ENCODE results near the gene FCN3.

The FCN3 gene

DNA sequence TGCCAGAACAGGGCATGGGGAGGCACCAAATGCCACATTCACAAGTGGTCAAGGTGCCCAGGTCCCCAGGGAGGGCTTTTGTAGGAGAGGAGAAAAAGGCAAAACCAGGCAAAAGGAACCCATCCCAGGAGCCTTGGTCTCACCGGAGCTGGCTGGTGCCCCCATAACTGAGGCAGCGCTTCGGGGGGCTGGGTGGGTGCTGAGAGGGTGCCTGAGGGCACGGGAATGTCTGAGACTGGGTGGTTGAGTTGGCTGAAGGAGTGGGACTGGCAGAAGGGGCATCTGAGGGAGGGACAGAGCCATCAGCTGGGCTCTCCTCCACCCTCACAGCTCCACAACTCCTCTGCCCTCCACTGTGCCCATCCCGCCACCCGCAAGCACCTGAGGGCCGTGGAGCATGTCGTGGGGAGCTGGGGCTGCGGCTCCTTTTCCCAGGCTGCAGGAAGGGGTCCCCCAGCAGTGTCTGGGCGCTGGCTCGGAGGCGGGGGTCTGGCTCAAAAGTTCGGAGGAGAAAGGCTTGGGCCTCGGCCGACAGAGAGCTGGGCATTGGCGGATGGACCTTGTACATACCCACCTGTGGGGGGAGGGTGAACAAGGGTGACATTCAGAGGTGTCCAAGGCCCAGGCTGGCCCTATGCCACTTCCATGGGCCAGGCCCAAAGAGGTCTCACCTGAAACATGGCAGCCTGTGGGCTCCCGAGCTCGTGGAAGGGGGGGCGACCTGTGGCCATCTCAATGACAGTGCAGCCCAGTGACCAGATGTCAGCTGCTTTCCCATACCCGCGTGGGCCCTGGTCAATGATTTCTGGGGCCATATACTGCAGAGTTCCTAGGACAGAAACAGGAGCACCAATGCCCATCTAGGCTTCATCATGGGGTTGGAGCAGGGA is 16.3 kb downstream of the FCN3 start:
- Histone ChIP-seq H3K4me3 (ENCODE audit: low read length) (no peak overlapping the region), H3K4me2 (ENCODE audit: low read length) (peak overlapping the region; percentile 69; the same call in 1 of the 2 replicates), H3K4me1 (ENCODE audit: control insufficient read depth, low read length) (peaks cover 25% of the 10 kb centered on the region), H3K79me2 (ENCODE audit: control insufficient read depth, low read length) (no peaks in the 10 kb centered on the region), H3K27ac (ENCODE audit: low read depth, low read length) (no peak overlapping the region), H3F3A (ENCODE audit: control insufficient read depth, insufficient read depth) (no peaks in the 10 kb centered on the region), H3K27me3 (ENCODE audit: control insufficient read depth, low read length) (peaks cover 29% of the 10 kb centered on the region), H3K9me2 (replicated peaks; ENCODE audit: control insufficient read depth, low read length) (no peaks in the 10 kb centered on the region), H3K9me3 (ENCODE audit: control insufficient read depth, insufficient read depth, low read length) (no peaks in the 10 kb centered on the region), H4K20me1 (ENCODE audit: control insufficient read depth, insufficient read depth, low read depth, low read length) (no peaks in the 10 kb centered on the region), H3K36me3 (ENCODE audit: control insufficient read depth, low read length) (no peaks in the 10 kb centered on the region)
- TF ChIP-seq, protein P1, sequence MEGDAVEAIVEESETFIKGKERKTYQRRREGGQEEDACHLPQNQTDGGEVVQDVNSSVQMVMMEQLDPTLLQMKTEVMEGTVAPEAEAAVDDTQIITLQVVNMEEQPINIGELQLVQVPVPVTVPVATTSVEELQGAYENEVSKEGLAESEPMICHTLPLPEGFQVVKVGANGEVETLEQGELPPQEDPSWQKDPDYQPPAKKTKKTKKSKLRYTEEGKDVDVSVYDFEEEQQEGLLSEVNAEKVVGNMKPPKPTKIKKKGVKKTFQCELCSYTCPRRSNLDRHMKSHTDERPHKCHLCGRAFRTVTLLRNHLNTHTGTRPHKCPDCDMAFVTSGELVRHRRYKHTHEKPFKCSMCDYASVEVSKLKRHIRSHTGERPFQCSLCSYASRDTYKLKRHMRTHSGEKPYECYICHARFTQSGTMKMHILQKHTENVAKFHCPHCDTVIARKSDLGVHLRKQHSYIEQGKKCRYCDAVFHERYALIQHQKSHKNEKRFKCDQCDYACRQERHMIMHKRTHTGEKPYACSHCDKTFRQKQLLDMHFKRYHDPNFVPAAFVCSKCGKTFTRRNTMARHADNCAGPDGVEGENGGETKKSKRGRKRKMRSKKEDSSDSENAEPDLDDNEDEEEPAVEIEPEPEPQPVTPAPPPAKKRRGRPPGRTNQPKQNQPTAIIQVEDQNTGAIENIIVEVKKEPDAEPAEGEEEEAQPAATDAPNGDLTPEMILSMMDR (IDR thresholded peaks at IDR 0.05; ENCODE audit: low read depth, low read length, poor library complexity, severe bottlenecking) = no peak
- no peak for TF ChIP-seq EZH2phosphoT487 (IDR thresholded peaks at IDR 0.05; ENCODE audit: borderline replicate concordance, low read length)

DNA sequence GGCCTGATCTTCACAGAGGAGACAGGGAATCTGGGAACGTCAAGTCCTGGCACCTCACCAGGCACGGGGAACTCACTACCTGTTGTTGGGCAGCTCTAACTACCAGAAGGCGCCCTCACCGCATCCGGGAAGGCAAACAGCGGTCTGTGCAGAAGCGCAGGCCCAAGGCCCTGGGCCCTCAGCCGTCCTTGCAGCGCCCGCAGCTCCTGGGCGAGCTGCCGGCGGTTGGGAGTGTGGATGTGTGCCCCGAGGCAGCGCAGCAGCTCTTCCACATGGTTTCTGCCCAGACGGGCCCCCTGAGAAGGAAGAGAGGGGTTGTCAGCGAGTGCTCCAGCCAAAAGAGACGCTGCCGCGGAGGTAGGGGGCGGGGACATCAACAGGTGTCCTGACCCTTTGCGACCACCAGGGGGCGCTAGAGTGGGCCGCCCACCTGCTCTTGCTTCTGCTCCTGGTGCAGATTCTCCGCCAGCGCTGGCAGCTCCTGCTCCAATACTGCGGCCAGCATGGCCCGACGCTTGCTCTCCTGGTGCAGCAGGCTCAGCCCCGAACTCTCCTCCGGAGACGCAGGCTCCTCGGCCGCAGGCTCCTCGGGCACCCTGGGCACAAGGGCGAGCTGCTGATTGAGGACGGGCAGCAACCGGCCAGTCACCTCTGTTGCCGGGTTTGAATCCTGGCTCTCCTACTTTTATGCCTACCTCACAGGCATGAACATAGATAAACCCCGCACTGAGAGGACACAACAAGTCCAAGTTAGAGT is 17.2 kb downstream of the FCN3 start:
- TF ChIP-seq, protein P1 (IDR thresholded peaks at IDR 0.05; ENCODE audit: low read depth, low read length, poor library complexity, severe bottlenecking) = peak; percentile 90
- TF ChIP-seq EZH2phosphoT487 (IDR thresholded peaks at IDR 0.05; ENCODE audit: borderline replicate concordance, low read length) = no peak
- Histone ChIP-seq H3K36me3 (ENCODE audit: control insufficient read depth, low read length) (no peaks in the 10 kb centered on the region), H3K4me3 (ENCODE audit: low read length) (peak overlapping the region; percentile 53), H3K27me3 (ENCODE audit: control insufficient read depth, low read length) (peaks cover 29% of the 10 kb centered on the region), H3K9me3 (ENCODE audit: control insufficient read depth, insufficient read depth, low read length) (no peaks in the 10 kb centered on the region), H3F3A (ENCODE audit: control insufficient read depth, insufficient read depth) (no peaks in the 10 kb centered on the region), H3K4me1 (ENCODE audit: control insufficient read depth, low read length) (peaks cover 25% of the 10 kb centered on the region), H4K20me1 (ENCODE audit: control insufficient read depth, insufficient read depth, low read depth, low read length) (no peaks in the 10 kb centered on the region), H3K79me2 (ENCODE audit: control insufficient read depth, low read length) (no peaks in the 10 kb centered on the region), H3K9me2 (replicated peaks; ENCODE audit: control insufficient read depth, low read length) (no peaks in the 10 kb centered on the region), H3K4me2 (ENCODE audit: low read length) (peak overlapping the region; percentile 69), H3K27ac (ENCODE audit: low read depth, low read length) (no peak overlapping the region)

DNA sequence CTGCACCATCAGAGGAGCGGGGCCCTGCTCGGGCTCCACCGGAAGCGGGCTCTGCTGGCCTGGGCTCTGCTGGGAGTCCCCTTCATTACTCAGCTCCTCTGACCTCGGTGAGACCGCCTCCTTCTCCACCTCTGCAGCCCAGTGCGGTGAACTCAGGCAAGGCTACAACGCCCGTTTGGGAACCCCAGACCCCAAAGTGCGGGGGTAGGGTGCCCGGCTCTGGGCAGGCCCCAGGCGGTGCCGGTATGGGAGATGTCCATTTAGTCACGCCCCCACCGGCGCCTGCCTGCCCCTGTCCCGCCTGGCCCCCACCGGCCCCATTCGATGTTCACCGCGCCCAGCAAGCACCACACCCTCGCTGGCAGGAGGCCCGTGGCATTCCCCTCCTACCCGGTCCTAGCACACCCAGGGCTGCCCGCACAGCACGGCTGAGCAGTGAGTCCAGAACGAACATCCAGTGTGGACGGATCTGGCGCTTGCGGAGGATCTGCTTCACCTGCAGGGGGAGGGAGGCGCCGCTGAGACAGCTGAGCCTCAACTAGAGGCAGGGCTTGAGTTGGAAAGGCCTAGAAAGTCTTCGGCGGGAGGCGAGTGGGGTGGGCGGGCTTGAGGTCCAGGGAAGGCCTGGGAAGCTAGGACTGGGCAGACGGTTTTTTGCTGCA is 17.9 kb downstream of the FCN3 start:
- H3K9me2 ChIP-seq (replicated peaks; ENCODE audit: control insufficient read depth, low read length) = no peaks in the 10 kb centered on the region
- no peaks in the 10 kb centered on the region for H3K36me3 ChIP-seq (ENCODE audit: control insufficient read depth, low read length)
- no peaks in the 10 kb centered on the region for H3F3A ChIP-seq (ENCODE audit: control insufficient read depth, insufficient read depth)
- H3K79me2 ChIP-seq (ENCODE audit: control insufficient read depth, low read length) = no peaks in the 10 kb centered on the region
- H3K4me2 ChIP-seq (ENCODE audit: low read length) = peak overlapping the region; percentile 69; the same call in 1 of the 2 replicates
- peak overlapping the region; percentile 53 for H3K4me3 ChIP-seq (ENCODE audit: low read length)
- H3K27me3 ChIP-seq (ENCODE audit: control insufficient read depth, low read length) = peaks cover 29% of the 10 kb centered on the region
- peaks cover 25% of the 10 kb centered on the region for H3K4me1 ChIP-seq (ENCODE audit: control insufficient read depth, low read length)
- no peak for TF ChIP-seq EZH2phosphoT487 (IDR thresholded peaks at IDR 0.05; ENCODE audit: borderline replicate concordance, low read length)
- TF ChIP-seq, protein P1 (IDR thresholded peaks at IDR 0.05; ENCODE audit: low read depth, low read length, poor library complexity, severe bottlenecking) = no peak
- H4K20me1 ChIP-seq (ENCODE audit: control insufficient read depth, insufficient read depth, low read depth, low read length) = no peaks in the 10 kb centered on the region
- no peaks in the 10 kb centered on the region for H3K9me3 ChIP-seq (ENCODE audit: control insufficient read depth, insufficient read depth, low read length)
- no peak overlapping the region for H3K27ac ChIP-seq (ENCODE audit: low read depth, low read length)

Measured in DOHH2 (cell line).